Esophagus muscularis mucosa (tissue), 3 donors: ENCODE results near the gene BLOC1S5.

Experiments used
- POLR2AphosphoS5 ChIP-seq, 2 donors: sonication (generic); formaldehyde crosslinking; IDR thresholded peaks; one replicate each; pipeline ENCODE4 v1.6.1; 2017; ENCODE audit warnings: antibody characterized with exemption in 2 of 2
- TF ChIP-seq, protein P1 (sequence below), 3 experiments: fragments of 200-600 bp in 2 of 3; fragments of 450-650 bp in 1 of 3; sonication (generic) in 2 of 3; IDR thresholded peaks; one replicate each; pipeline ENCODE4 v1.5.1; 2017 to 2019; ENCODE audit warnings: antibody characterized with exemption in 3 of 3, mild to moderate bottlenecking in 2 of 3, moderate library complexity in 1 of 3

GRCh38 chr6:8087870-8088754 is 23.9 kb upstream of the BLOC1S5 start:
- TF ChIP-seq POLR2AphosphoS5 (IDR thresholded peaks at IDR 0.05) = no peak
- TF ChIP-seq, protein P1, sequence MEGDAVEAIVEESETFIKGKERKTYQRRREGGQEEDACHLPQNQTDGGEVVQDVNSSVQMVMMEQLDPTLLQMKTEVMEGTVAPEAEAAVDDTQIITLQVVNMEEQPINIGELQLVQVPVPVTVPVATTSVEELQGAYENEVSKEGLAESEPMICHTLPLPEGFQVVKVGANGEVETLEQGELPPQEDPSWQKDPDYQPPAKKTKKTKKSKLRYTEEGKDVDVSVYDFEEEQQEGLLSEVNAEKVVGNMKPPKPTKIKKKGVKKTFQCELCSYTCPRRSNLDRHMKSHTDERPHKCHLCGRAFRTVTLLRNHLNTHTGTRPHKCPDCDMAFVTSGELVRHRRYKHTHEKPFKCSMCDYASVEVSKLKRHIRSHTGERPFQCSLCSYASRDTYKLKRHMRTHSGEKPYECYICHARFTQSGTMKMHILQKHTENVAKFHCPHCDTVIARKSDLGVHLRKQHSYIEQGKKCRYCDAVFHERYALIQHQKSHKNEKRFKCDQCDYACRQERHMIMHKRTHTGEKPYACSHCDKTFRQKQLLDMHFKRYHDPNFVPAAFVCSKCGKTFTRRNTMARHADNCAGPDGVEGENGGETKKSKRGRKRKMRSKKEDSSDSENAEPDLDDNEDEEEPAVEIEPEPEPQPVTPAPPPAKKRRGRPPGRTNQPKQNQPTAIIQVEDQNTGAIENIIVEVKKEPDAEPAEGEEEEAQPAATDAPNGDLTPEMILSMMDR (IDR thresholded peaks at IDR 0.05) = no peak
